Psoas muscle (tissue), 8 donors: Measurements from ENCODE around the gene TJAP1. TPM values are rescaled to one million over a fixed set of nuclear protein-coding genes. Genes with fewer than 3 reads are reported as not detected.
A peak's percentile ranks its signal among the peaks of the same experiment; 100 is the strongest.

Experiments
- ATAC-seq, 4 donors: fragments of 200-7000 bp; cut with Tn5 transposase; one replicate each; pipeline ENCODE4 v1.9.1; 2020; ENCODE audit warnings: moderate library complexity in 3 of 4, mild to moderate bottlenecking in 2 of 4
- DNase-seq, 2 donors: peaks; one replicate each; pipeline ENCODE4 v3.0.0-alpha.2; 2020
- H3K27ac ChIP-seq: fragments of 200-600 bp; one replicate; pipeline ENCODE4 v1.8.0; 2022
- H3K27me3 ChIP-seq, 3 donors: fragments of 200-600 bp in 1 of 3; one replicate each; pipeline versions ENCODE4 v1.6.1 to v1.8.0; 2013 to 2022; ENCODE audit warnings: low read length in 2 of 3, mild to moderate bottlenecking in 2 of 3, moderate library complexity in 1 of 3; ENCODE audit not compliant: insufficient read depth in 3 of 3
- H3K36me3 ChIP-seq, 2 donors: fragments of 200-600 bp in 1 of 2; one replicate each; pipeline versions ENCODE4 v1.6.1 to v1.8.0; 2013 to 2022; ENCODE audit warnings: low read depth in 1 of 2, mild to moderate bottlenecking in 1 of 2, moderate library complexity in 1 of 2; ENCODE audit not compliant: insufficient read depth in 1 of 2
- H3K4me1 ChIP-seq: fragments of 200-600 bp; one replicate; pipeline ENCODE4 v1.8.0; 2022
- H3K4me3 ChIP-seq: fragments of 200-600 bp; one replicate; pipeline ENCODE4 v1.8.0; 2022; ENCODE audit warnings: mild to moderate bottlenecking
- H3K9me3 ChIP-seq: fragments of 200-600 bp; one replicate; pipeline ENCODE4 v1.8.0; 2022
- WGBS, 3 donors: extraction: QIAGEN DNeasy Blood & Tissue Kit; methylation state at CpG; one replicate each; pipeline versions ENCODE4 v1.1.6 to v1.1.7; 2013; 5-methylcytosine and 5-hydroxymethylcytosine counted together
- intact Hi-C, 2 donors: fragments of 100-400 bp; cut with DNase I; formaldehyde crosslinking; loops; one replicate each; pipeline versions ENCODE4 v1.11.0 to v1.14.2; 2022
- polyA plus RNA-seq, 3 donors: library from polyadenylated mRNA; stranded (reverse); fragments of 200-250 nt; gene quantifications; one replicate each; pipeline ENCODE4 v1.2.3, GENCODE V29; 2013
- total RNA-seq, 4 donors: library from RNA; stranded (reverse); fragmentation: NEBNext Ultra II Directional in 2 of 4; extraction: Animal tissue kit (Norgen Biotek cat#: 25700) in 2 of 4; gene quantifications; one replicate each; pipeline versions ENCODE4 v1.2.1 to v1.2.4, GENCODE V29; 2021 to 2023
- TF ChIP-seq, protein P1 (sequence below): fragments of 200-600 bp; IDR thresholded peaks from one replicate; pipeline ENCODE4 v1.8.0; 2022; ENCODE audit warnings: antibody characterized with exemption
- donor health status: healthy with polysubstance abuse.
- donor health status: DM: no; HTN: no; CAD: no; lungs with moderate emphysema.
- donor health status: Bipolar disorder and iron deficiency.
- donor health status: healthy.
- donor health status: DM: yes; HTN: yes; CAD: no.
- donor health status: DM: no; HTN: no; CAD: no.
- donor health status: DM: no; HTN: no; CAD: no.
- donor health status: DM: yes; HTN: yes; CAD: no.

The TJAP1 gene
- total and polyA plus RNA-seq, 7 donors = 18.0 to 39.9 (median 35.2) TPM

DNA sequence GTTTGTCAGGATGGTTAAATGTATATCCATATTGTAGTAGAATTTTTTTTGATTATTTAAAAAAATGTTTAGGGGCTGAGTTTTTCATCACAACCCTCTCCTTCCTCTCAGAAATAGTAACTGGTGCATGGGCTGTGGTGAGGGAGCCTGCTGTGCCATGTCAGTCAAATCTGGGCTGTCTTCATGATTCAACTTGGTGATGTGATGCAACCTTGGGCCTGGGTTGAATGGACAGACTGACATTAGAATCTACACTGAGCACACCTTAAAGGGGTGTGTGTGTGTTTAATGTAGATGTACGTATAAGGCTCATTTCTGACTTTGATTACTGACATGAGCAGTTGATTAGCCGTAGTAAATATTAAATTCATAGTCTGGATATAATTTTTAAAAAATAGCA, 3.7 kb downstream of the TJAP1 start:
- H3K27me3 ChIP-seq = no peaks in the 10 kb centered on the region
- ATAC-seq (peak; percentile 76 to 87 (median 84)), DNase-seq (no peak)
- no peaks in the 10 kb centered on the region for H3K9me3 ChIP-seq
- 93 to 94% (median 94%) methylated on average over 2 of the region's 2 CpGs for WGBS, 3 donors
- H3K4me1 ChIP-seq = peaks cover 45% of the 10 kb centered on the region
- intact Hi-C loops = no loop called here
- TF ChIP-seq, protein P1, sequence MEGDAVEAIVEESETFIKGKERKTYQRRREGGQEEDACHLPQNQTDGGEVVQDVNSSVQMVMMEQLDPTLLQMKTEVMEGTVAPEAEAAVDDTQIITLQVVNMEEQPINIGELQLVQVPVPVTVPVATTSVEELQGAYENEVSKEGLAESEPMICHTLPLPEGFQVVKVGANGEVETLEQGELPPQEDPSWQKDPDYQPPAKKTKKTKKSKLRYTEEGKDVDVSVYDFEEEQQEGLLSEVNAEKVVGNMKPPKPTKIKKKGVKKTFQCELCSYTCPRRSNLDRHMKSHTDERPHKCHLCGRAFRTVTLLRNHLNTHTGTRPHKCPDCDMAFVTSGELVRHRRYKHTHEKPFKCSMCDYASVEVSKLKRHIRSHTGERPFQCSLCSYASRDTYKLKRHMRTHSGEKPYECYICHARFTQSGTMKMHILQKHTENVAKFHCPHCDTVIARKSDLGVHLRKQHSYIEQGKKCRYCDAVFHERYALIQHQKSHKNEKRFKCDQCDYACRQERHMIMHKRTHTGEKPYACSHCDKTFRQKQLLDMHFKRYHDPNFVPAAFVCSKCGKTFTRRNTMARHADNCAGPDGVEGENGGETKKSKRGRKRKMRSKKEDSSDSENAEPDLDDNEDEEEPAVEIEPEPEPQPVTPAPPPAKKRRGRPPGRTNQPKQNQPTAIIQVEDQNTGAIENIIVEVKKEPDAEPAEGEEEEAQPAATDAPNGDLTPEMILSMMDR = no peak
- H3K27ac ChIP-seq = peak overlapping the region; percentile 74
- peaks cover 0 to 21% of the 10 kb centered on the region in 2 donors for H3K36me3 ChIP-seq
- H3K4me3 ChIP-seq = no peak overlapping the region

DNA sequence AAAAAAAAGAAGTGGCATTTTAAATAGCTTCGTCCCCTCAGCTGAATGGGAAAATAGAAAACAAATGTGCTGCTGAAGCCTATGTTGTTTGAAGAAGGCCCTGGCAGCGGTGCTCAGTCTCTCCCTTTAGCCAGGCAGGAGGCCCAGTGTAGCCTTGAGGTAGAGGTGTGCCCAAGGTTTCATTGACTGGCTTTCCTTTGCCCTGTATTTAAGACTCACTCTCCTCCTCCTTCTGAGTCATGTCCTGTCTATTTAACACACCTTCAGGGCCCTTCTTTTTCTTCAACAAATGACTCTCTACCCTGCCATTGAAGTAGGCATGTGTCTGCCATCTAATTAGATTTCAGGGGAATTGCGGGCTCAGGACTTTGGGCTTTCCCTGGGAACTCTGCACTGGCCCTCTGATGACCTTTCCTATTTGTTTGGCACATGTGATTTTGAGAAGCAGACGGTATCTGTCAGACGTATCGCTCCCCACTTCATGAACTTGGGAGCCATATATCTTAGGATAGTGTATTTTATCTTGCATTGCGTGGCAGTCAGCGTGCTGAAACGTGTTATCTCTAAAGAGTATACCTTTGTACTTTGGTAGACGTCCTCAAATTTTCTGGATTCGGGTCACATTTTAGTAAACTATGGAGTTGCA, 4.3 kb downstream of the TJAP1 start:
- Histone ChIP-seq H3K4me3 (no peak overlapping the region), H3K27ac (peak overlapping the region; percentile 74), H3K36me3 (peaks cover 0 to 21% of the 10 kb centered on the region in 2 donors), H3K27me3 (no peaks in the 10 kb centered on the region), H3K4me1 (peaks cover 46% of the 10 kb centered on the region), H3K9me3 (no peaks in the 10 kb centered on the region)
- ATAC-seq (no peak), DNase-seq (no peak)
- TF ChIP-seq, protein P1 = no peak
- WGBS, 3 donors = 90 to 91% (median 91%) methylated on average over 11 of the region's 11 CpGs
- intact Hi-C loops = no loop called here

DNA sequence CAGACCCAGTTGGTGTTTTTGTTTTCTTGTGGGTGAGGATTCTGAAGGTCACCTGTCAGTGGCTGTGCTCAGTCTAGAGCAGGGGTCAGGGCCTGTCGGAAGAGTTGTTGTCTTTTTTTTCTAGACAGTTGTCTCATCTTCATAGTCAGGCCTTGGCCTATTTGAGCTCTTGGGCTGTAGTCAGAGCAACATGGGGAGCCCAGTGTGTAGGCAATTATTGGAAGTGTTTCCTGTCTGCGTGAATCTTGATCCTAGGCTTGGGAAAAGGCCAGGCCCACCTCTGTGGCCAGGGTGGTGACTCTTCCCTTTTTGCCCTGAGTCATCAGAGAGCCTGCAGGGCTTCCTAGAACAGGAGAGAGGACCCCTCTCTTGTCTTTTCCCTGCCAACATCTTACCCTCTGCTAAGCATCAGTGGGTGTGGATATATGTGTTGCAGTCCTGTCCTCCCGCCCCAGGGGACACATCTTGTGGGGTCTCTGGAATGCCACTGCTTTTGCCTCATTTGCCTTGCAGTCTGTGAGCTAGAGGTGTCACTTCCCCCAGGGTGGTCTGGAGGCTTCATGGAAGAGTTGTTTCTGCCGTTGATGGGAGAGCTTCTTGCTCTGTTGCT, 11.4 kb downstream of the TJAP1 start:
- TF ChIP-seq, protein P1 = no peak
- H3K4me1 ChIP-seq = peaks cover 3% of the 10 kb centered on the region
- peaks cover 0 to 2% of the 10 kb centered on the region in 2 donors for H3K36me3 ChIP-seq
- peak; percentile 60 to 65 (median 63) for ATAC-seq
- no peaks in the 10 kb centered on the region for H3K27me3 ChIP-seq
- H3K9me3 ChIP-seq = no peaks in the 10 kb centered on the region
- WGBS, 3 donors = 35 to 49% (median 38%) methylated on average over 4 of the region's 4 CpGs
- peak overlapping the region; percentile 8 for H3K4me3 ChIP-seq
- H3K27ac ChIP-seq = peak overlapping the region; percentile 70
- intact Hi-C loops = no loop called here
- no peak for DNase-seq

DNA sequence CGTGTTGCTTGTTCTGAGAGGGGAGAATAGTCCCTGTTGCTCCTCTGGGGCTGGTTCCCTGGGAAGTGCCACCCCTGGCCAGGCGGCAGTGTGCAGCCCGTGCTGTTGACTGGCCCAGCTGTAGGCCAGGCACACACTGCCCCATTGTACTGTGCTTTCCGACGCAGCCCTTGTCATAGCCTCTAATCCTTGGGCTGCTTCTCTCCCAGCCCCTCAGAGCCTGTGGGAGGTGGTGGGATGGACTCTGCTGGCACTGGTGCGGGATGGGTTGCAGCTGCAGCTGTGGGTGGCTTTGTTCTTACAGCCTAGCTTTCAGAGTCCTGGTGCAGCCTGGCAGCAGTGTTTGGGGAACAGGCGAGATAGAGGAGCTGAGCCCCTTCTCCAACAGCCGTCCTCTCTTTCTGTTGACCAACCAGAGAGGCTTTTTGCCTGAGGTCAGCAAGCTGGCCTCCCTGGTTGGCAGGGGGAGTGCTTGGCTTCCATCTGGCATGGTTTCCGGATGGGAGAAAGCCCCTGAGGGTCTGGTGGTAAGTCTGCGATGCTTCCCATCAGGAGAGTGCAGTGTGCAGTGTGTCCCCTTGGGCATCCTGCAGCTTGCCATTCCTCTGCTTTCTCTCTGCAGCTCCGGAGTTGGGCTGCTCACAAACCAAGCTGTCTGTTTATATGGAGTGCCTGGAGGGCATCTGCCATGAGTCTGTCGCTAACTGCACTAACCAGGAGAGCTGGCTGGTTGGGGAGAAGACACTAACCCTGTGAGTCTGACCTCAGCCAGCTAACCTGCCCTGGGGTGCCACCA, 12.1 kb downstream of the TJAP1 start:
- Histone ChIP-seq H3K4me3 (peak overlapping the region; percentile 8), H3K9me3 (no peaks in the 10 kb centered on the region), H3K4me1 (peaks cover 3% of the 10 kb centered on the region), H3K27ac (peak overlapping the region; percentile 70), H3K36me3 (peaks cover 0 to 6% of the 10 kb centered on the region in 2 donors), H3K27me3 (no peaks in the 10 kb centered on the region)
- WGBS, 3 donors = 64 to 84% (median 76%) methylated on average over 12 of the region's 12 CpGs
- ATAC-seq = no peak
- TF ChIP-seq, protein P1 = no peak
- intact Hi-C loops = no loop called here
- DNase-seq = no peak
